HepG2 (cell line): ENCODE results near the gene ALDH7A1. TPM values are rescaled to one million over a fixed set of nuclear protein-coding genes. Genes with fewer than 3 reads are reported as not detected.

Experiments used
- BCL6 ChIP-seq: IDR thresholded peaks from 2 replicates; pipeline ENCODE4 v1.6.1; 2016; ENCODE audit warnings: missing genetic modification reagents, missing compliant biosample characterization
- CCAR2 ChIP-seq: fragments of 200-400 bp; formaldehyde crosslinking; optimal IDR thresholded peaks from 2 replicates; pipeline ENCODE3; 2018; ENCODE audit warnings: low read depth, mild to moderate bottlenecking, low read length, moderate library complexity
- CHD4 ChIP-seq: fragments of 200-600 bp; sonication (generic); IDR thresholded peaks from 2 replicates; pipeline ENCODE4 v1.7.0; 2017; ENCODE audit warnings: mild to moderate bottlenecking, low read length, borderline replicate concordance
- ELF1 ChIP-seq: sonication (generic); formaldehyde crosslinking; IDR thresholded peaks from 2 replicates; pipeline ENCODE4 v1.4.0; 2020; ENCODE audit warnings: missing genetic modification reagents
- FOSL2 ChIP-seq: sonication (generic); formaldehyde crosslinking; IDR thresholded peaks from 2 replicates; pipeline ENCODE4 v1.4.0; 2020; ENCODE audit warnings: missing genetic modification reagents
- FOXP1 ChIP-seq, 2 experiments: fragments of 450-650 bp in 1 of 2; IDR thresholded peaks; 2 replicates each; pipeline ENCODE4 v1.6.1; 2017 to 2018; ENCODE audit warnings: antibody characterized with exemption in 1 of 2
- RFXANK ChIP-seq: IDR thresholded peaks from 2 replicates; pipeline ENCODE4 v1.6.1; 2016
- SKIL ChIP-seq: sonication (generic); formaldehyde crosslinking; IDR thresholded peaks from 2 replicates; pipeline ENCODE4 v1.8.0; 2022; ENCODE audit warnings: missing genetic modification reagents, mild to moderate bottlenecking, moderate library complexity, borderline replicate concordance
- TBP ChIP-seq: sonication (generic); formaldehyde crosslinking; IDR thresholded peaks from 2 replicates; pipeline ENCODE4 v1.5.0; 2020; ENCODE audit warnings: missing genetic modification reagents
- TFAP4 ChIP-seq: sonication (generic); IDR thresholded peaks from 2 replicates; pipeline ENCODE4 v1.6.1; 2016; ENCODE audit warnings: low read depth, borderline replicate concordance
- TGIF2 ChIP-seq: IDR thresholded peaks from 2 replicates; pipeline ENCODE4 v1.6.1; 2016; ENCODE audit warnings: control low read depth, missing compliant biosample characterization
- TMF1 ChIP-seq: sonication (generic); formaldehyde crosslinking; IDR thresholded peaks from 2 replicates; pipeline ENCODE4 v1.8.1; 2022; ENCODE audit warnings: low read depth, missing genetic modification reagents
- ZFP62 ChIP-seq: sonication (generic); formaldehyde crosslinking; IDR thresholded peaks from 2 replicates; pipeline ENCODE4 v1.4.0; 2020; ENCODE audit warnings: missing genetic modification reagents
- polyA plus RNA-seq, 8 experiments: library from polyadenylated mRNA; depleted of rRNA in 3 of 8; stranded (reverse) in 7 of 8; unstranded in 1 of 8; fragments of >200 nt; fragmentation: Illumina TruSeq in 4 of 8; extraction: Trizol in 4 of 8; gene quantifications; 2 replicates each; pipeline versions ENCODE4 v1.2.1 to v1.2.3, GENCODE V29; 2011 to 2016; ENCODE audit warnings: low read depth in 4 of 8, missing spikeins in 1 of 8, mixed read lengths in 1 of 8; ENCODE audit not compliant: insufficient read depth in 1 of 8
- total RNA-seq, 5 experiments: library from RNA; depleted of rRNA; stranded (reverse); fragments of >200 nt; fragmentation: Illumina TruSeq; extraction: Trizol; gene quantifications; 2 replicates each; pipeline ENCODE4 v1.2.3, GENCODE V29; 2016; ENCODE audit warnings: low read depth in 1 of 5
- TF ChIP-seq, protein P1 (sequence below): sonication (generic); formaldehyde crosslinking; IDR thresholded peaks from 2 replicates; pipeline ENCODE4 v1.9.0; 2021; ENCODE audit warnings: missing genetic modification reagents, mild to moderate bottlenecking, borderline replicate concordance
- TF ChIP-seq, protein P2 (sequence below): sonication (generic); formaldehyde crosslinking; IDR thresholded peaks from 2 replicates; pipeline ENCODE4 v1.8.1; 2022; ENCODE audit warnings: low read depth, mild to moderate bottlenecking, missing genetic modification reagents

Gene ALDH7A1
- total and polyA plus RNA-seq, 2 of the 13 experiments (the other 11 are each of a cell fraction or from before 2014, with no cell fraction given), result 69.0 to 100 TPM

GRCh38 chr5:126600631-126601511 is 5.9 kb upstream of the ALDH7A1 start, which contains the start of gene PHAX (continued):
- peak; percentile 49 for TF ChIP-seq ELF1 (CRISPR knock-in tag)
- TF ChIP-seq RFXANK (CRISPR knock-in tag), result no peak
- TF ChIP-seq TBP (CRISPR knock-in tag), result no peak
- no peak for TF ChIP-seq FOXP1 (IDR thresholded peaks at IDR 0.05)
- no peak for TF ChIP-seq FOXP1 (CRISPR knock-in tag; IDR thresholded peaks at IDR 0.05)
- no peak for TF ChIP-seq CHD4
- TF ChIP-seq SKIL, result no peak
- peak; percentile 26; the same call in 1 of the 2 replicates for TF ChIP-seq TFAP4
- 0 out of 2 replicates have a peak, but pooled peaks have one; percentile 33 for TF ChIP-seq TMF1 (CRISPR knock-in tag)
- TF ChIP-seq ZFP62, result no peak
- TF ChIP-seq, protein P1, sequence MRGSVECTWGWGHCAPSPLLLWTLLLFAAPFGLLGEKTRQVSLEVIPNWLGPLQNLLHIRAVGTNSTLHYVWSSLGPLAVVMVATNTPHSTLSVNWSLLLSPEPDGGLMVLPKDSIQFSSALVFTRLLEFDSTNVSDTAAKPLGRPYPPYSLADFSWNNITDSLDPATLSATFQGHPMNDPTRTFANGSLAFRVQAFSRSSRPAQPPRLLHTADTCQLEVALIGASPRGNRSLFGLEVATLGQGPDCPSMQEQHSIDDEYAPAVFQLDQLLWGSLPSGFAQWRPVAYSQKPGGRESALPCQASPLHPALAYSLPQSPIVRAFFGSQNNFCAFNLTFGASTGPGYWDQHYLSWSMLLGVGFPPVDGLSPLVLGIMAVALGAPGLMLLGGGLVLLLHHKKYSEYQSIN, result no peak
- no peak; the same call in 1 of the 2 replicates for TF ChIP-seq FOSL2
- TF ChIP-seq TGIF2 (CRISPR knock-in tag), result peak; percentile 29
- no peak for TF ChIP-seq BCL6 (CRISPR knock-in tag)
- TF ChIP-seq, protein P2, sequence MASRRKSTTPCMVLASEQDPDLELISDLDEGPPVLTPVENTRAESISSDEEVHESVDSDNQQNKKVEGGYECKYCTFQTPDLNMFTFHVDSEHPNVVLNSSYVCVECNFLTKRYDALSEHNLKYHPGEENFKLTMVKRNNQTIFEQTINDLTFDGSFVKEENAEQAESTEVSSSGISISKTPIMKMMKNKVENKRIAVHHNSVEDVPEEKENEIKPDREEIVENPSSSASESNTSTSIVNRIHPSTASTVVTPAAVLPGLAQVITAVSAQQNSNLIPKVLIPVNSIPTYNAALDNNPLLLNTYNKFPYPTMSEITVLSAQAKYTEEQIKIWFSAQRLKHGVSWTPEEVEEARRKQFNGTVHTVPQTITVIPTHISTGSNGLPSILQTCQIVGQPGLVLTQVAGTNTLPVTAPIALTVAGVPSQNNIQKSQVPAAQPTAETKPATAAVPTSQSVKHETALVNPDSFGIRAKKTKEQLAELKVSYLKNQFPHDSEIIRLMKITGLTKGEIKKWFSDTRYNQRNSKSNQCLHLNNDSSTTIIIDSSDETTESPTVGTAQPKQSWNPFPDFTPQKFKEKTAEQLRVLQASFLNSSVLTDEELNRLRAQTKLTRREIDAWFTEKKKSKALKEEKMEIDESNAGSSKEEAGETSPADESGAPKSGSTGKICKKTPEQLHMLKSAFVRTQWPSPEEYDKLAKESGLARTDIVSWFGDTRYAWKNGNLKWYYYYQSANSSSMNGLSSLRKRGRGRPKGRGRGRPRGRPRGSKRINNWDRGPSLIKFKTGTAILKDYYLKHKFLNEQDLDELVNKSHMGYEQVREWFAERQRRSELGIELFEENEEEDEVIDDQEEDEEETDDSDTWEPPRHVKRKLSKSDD (CRISPR knock-in tag), result peak; percentile 66; the same call in 1 of the 2 replicates
- no peak for TF ChIP-seq CCAR2
